Esophagus squamous epithelium (tissue), 5 donors: Measurements from ENCODE around the gene CGB2. TPM values are rescaled to one million over a fixed set of nuclear protein-coding genes. Genes with fewer than 3 reads are reported as not detected.
A peak's percentile ranks its signal among the peaks of the same experiment; 100 is the strongest.
"Not testable (repeated sequence)": the region's sequence is repeated elsewhere in the genome, so short reads cannot be mapped to it uniquely, and the experiment has no call there.

Source experiments
- DNase-seq: peaks from one replicate; lab custom pipeline; 2025; lab: John Stamatoyannopoulos, UW
- H3K27ac ChIP-seq, 4 donors: fragments of 200-600 bp; sonication (generic); one replicate each; pipeline ENCODE4 v1.5.1; 2016 to 2019; ENCODE audit warnings: mild to moderate bottlenecking in 1 of 4
- H3K27me3 ChIP-seq, 4 donors: fragments of 200-600 bp; sonication (generic); 1 replicate in 3 of 4; 2 replicates in 1 of 4; pipeline versions ENCODE4 v1.5.1 to v1.6.0; 2017 to 2021; ENCODE audit warnings: antibody characterized with exemption in 1 of 4
- H3K36me3 ChIP-seq, 3 donors: fragments of 200-600 bp; sonication (generic); one replicate each; pipeline ENCODE4 v1.5.1; 2016 to 2019
- H3K4me1 ChIP-seq, 3 donors: fragments of 200-600 bp; sonication (generic); one replicate each; pipeline ENCODE4 v1.5.1; 2017 to 2019
- H3K4me3 ChIP-seq, 4 donors: fragments of 200-600 bp; sonication (generic); 1 replicate in 3 of 4; 2 replicates in 1 of 4; pipeline ENCODE4 v1.5.1; 2016 to 2019; ENCODE audit warnings: mild to moderate bottlenecking in 2 of 4, moderate library complexity in 1 of 4
- H3K9me3 ChIP-seq, 3 donors: fragments of 200-600 bp; sonication (generic); one replicate each; pipeline ENCODE4 v1.5.1; 2016 to 2019
- CTCF ChIP-seq, 6 experiments: fragments of 450-650 bp in 4 of 6; fragments of 200-600 bp in 2 of 6; sonication (generic) in 2 of 6; IDR thresholded peaks; one replicate each; pipeline ENCODE4 v1.5.1; 2016 to 2019; ENCODE audit warnings: antibody characterized with exemption in 6 of 6, mild to moderate bottlenecking in 4 of 6, moderate library complexity in 4 of 6
- POLR2A ChIP-seq, 4 donors: fragments of 450-650 bp; IDR thresholded peaks; one replicate each; pipeline ENCODE4 v1.6.1; 2017; ENCODE audit warnings: antibody characterized with exemption in 4 of 4, mild to moderate bottlenecking in 4 of 4, moderate library complexity in 3 of 4
- WGBS, 2 donors: methylation state at CpG; one replicate each; pipeline ENCODE4 v1.1.5; 2018; 5-methylcytosine and 5-hydroxymethylcytosine counted together
- intact Hi-C: fragments of 100-400 bp; cut with DNase I; formaldehyde crosslinking; loops from one replicate; pipeline ENCODE4 v1.15.0; 2022
- total RNA-seq, 4 donors: library from RNA; depleted of rRNA; stranded (reverse); fragments of >200 nt; gene quantifications; one replicate each; pipeline ENCODE4 v1.1.0, GENCODE V29; 2016
- donor health status: DM: yes; HTN: yes; CAD: no.

CGB2 gene
- total RNA-seq, 4 donors from 2014 or later = not detected

- H3K4me3 ChIP-seq, intact Hi-C loops, H3K27ac ChIP-seq, H3K36me3 ChIP-seq, H3K4me1 ChIP-seq, H3K27me3 ChIP-seq, H3K9me3 ChIP-seq, DNase-seq: not testable (repeated sequence)
- WGBS, 2 donors = 52 to 55% methylated on average over 5 to 11 of the region's 24 CpGs
Observed at GRCh38 chr19:49050376-49051033, 18.8 kb downstream of the CGB2 start.

DNA sequence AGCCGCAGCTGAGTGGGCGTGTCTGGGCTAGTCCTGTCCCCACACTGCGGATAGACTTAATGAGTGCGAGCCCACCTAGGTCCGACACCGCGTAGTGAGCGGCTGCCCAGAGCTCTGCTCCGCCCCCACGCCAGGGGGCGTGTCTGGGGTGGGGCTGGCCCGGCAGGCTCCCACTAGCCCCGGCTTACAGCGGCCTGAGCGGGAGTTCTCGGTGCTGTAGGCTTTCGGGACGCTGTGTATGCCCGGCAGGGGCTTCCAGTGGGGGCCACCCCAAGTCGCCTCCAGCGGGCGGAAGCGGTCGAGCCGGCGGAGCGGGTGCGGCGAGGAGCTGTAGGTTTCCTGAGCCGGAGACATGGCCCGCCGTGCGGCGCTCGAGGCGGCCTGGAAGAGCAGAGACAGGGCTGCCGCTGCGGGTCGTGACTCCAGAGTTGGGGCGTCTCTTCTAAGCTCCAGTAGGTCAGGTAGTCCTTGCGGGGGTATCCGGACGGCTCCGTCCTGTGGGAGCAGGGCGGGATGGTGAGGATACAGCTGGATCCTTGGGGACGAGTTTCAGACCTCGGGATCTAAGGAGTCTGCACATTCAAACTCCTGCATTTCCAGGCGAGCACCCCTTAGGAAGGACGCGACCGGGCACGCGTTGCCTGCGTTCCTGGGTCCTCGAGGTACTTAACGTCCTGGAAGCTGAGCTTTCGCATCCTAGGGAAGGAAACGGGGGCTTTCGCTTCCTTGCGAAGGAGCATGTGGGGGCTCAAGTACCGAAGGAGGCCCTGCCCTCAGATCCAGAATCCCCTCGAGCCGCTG, 24.6 kb downstream of the CGB2 start:
- peaks cover 16 to 31% (median 19%) of the 10 kb centered on the region in 3 donors for H3K4me1 ChIP-seq
- peak overlapping the region in 1 of 4 donors; percentile 31 for H3K27ac ChIP-seq
- no peak for DNase-seq
- no peaks in the 10 kb centered on the region for H3K9me3 ChIP-seq
- no peaks in the 10 kb centered on the region for H3K36me3 ChIP-seq
- intact Hi-C loops = no loop called here
- H3K4me3 ChIP-seq = peak overlapping the region; percentile 39 to 78 (median 54)
- TF ChIP-seq POLR2A (IDR thresholded peaks at IDR 0.05) (no peak), CTCF (IDR thresholded peaks at IDR 0.05) (peak in 5 of 6 experiments; percentile 17 to 49 (median 27))
- WGBS, 2 donors = 0% methylated on average over 7 of the region's 63 CpGs; no CpG with 5 or more reads in 1 of the 2 donors
- peaks cover 0 to 46% (median 2%) of the 10 kb centered on the region in 4 donors for H3K27me3 ChIP-seq

DNA sequence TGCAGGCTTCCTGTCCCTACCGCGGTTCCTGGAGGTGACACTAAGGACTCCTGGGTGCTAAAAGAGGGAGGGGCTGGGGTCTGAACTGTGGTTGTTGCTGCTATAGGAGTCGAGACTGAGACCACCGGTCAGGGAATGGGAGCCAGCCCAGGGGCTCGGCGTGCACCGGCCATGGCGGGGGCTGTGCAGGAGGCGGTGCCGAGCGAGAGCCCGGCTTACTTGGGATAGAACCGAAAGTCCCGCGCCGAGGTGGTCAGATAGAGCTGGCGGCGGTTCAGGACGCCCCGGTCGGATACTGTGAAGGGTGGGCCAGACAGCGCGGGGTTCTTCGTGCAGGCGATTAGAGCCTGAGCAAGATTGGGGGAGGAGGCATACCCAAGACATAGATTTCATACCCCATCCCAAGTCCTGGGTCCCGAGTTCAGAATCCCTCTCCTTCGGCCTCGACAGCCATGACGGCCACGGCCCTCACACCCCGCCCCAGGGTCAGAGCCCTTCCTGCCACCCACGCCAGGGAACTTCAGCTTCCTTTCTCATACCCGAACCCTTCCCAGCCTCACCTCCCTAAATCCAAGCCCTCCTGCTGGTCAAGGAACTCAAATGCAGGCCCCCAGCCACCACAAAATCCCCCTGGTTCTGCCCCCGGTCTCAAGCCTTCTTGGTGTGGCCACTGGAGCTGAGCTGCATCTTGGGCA, 25.4 kb downstream of the CGB2 start:
- H3K27ac ChIP-seq, DNase-seq, H3K36me3 ChIP-seq, intact Hi-C loops, H3K9me3 ChIP-seq: not testable (repeated sequence)
- 1 to 5% methylated on average over 5 to 9 of the region's 34 CpGs for WGBS, 2 donors
- peaks cover 16 to 31% (median 19%) of the 10 kb centered on the region in 3 donors for H3K4me1 ChIP-seq
- H3K4me3 ChIP-seq = peak overlapping the region; percentile 39 to 78 (median 54)
- peaks cover 0 to 54% (median 2%) of the 10 kb centered on the region in 4 donors for H3K27me3 ChIP-seq

DNA sequence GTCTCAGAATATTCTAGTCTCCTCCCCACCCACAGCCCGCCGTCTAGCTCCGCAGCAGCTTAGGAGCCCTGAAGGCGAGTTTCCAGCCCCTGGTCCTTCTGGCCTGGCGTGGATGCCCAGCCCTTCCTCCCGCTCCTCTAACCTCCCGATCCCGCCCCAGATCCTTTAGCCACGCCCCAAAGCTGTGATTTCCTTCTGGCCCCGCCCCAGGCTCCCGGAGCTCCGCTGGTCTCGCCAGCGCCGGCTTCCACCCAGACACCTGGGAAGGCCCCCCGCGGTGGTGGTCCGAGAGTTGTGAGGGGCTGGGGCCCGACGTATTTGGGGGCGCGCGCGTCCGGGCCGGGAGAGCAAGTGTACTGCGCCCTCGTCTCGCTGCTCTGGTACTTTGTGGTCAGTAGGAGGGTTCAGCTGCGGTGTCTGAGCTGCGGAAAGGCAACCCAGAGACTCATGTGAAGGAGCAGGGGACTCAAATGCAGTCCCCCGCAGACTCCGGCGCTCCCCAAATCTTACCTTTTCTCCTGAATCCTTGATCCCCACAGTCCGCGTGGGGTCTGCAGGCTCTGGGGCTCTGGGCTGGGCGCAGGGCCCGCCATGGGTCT, 26.0 kb downstream of the CGB2 start, which contains the start of gene CGB7:
CGB7 (minus strand) TSS at position 114 of the 599 bp plus-strand sequence. CDS start 2,374 bp downstream, outside the sequence.
- no peaks in the 10 kb centered on the region for H3K36me3 ChIP-seq
- intact Hi-C loops = no loop called here
- WGBS, 2 donors = 0 to 6% methylated on average over 13 to 21 of the region's 38 CpGs
- H3K4me1 ChIP-seq = peaks cover 16 to 31% (median 19%) of the 10 kb centered on the region in 3 donors
- no peak within 1 kb of the TSS for H3K27ac ChIP-seq
- H3K4me3 ChIP-seq = peak within 1 kb of the TSS; percentile 39 to 78 (median 54)
- TF ChIP-seq CTCF (IDR thresholded peaks at IDR 0.05) (no peak), POLR2A (IDR thresholded peaks at IDR 0.05) (no peak)
- no peaks in the 10 kb centered on the region for H3K9me3 ChIP-seq
- H3K27me3 ChIP-seq = peaks cover 0 to 61% (median 2%) of the 10 kb centered on the region in 4 donors
- no peak for DNase-seq

DNA sequence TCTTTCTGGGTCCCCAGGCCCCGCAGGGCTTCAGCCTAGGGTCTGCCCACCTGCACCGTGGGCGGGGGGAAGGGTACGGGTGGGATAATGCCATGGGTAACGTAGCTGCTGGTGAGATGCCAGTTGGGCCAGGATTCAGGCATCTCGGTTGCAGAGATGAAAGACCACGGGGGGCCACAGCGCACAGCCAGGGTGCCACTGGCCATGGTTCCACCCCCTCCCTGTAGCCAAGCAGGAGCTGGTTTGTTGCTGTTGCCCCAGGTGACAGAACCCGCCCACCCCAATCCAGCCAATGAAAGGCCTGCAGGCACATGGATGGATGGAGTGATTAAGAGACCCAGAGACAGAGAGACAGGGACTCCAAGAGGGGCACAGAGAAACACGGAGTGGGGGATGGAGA, 26.9 kb downstream of the CGB2 start:
- intact Hi-C loops = no loop called here
- H3K4me3 ChIP-seq = no peak overlapping the region
- H3K9me3 ChIP-seq = no peaks in the 10 kb centered on the region
- H3K27ac ChIP-seq = no peak overlapping the region
- peaks cover 0 to 69% (median 2%) of the 10 kb centered on the region in 4 donors for H3K27me3 ChIP-seq
- no peak for DNase-seq
- TF ChIP-seq CTCF (IDR thresholded peaks at IDR 0.05) (no peak), POLR2A (IDR thresholded peaks at IDR 0.05) (no peak)
- 11 to 27% methylated on average over 2 of the region's 10 CpGs for WGBS, 2 donors
- H3K36me3 ChIP-seq = no peaks in the 10 kb centered on the region
- H3K4me1 ChIP-seq = peaks cover 16 to 38% (median 19%) of the 10 kb centered on the region in 3 donors
